DND-41 (cell line): Measurements from ENCODE around the gene TXNDC5.

Experiments used
- ATAC-seq: fragments of 200-7000 bp; cut with Tn5 transposase; 3 replicates; pipeline ENCODE4 v1.9.1; 2021; ENCODE audit warnings: low read depth; ENCODE audit not compliant: insufficient read depth
- DNase-seq: peaks from one replicate; pipeline ENCODE4 v3.0.0-alpha.2; 2020
- H2AFZ ChIP-seq: 2 replicates; pipeline ENCODE4 v1.6.0; 2012; ENCODE audit warnings: low read depth, low read length
- H3K27ac ChIP-seq: 2 replicates; pipeline ENCODE4 v1.5.1; 2012; ENCODE audit warnings: low read length, inconsistent platforms
- H3K27me3 ChIP-seq: fragments of 200-600 bp; sonication (generic); 2 replicates; pipeline ENCODE4 v1.6.0; 2012; ENCODE audit warnings: low read length, mild to moderate bottlenecking, inconsistent platforms; ENCODE audit not compliant: insufficient read depth, poor library complexity
- H3K36me3 ChIP-seq: 2 replicates; pipeline ENCODE4 v1.5.1; 2012; ENCODE audit warnings: low read length, inconsistent platforms; ENCODE audit not compliant: insufficient read depth
- H3K4me1 ChIP-seq: 2 replicates; pipeline ENCODE4 v1.5.1; 2012; ENCODE audit warnings: mild to moderate bottlenecking, low read length; ENCODE audit not compliant: insufficient read depth
- H3K4me2 ChIP-seq: 2 replicates; pipeline ENCODE4 v1.6.0; 2012; ENCODE audit warnings: mild to moderate bottlenecking, moderate library complexity, low read length, inconsistent platforms; ENCODE audit not compliant: insufficient read depth
- H3K4me3 ChIP-seq, 2 experiments: fragments of 200-600 bp in 1 of 2; shearing (Covaris generic) in 1 of 2; 2 replicates each; pipeline ENCODE4 v1.5.1; 2012 to 2016; ENCODE audit warnings: inconsistent platforms in 2 of 2, low read length in 2 of 2, mild to moderate bottlenecking in 2 of 2, low read depth in 1 of 2, moderate library complexity in 1 of 2
- H3K79me2 ChIP-seq: 2 replicates; pipeline ENCODE4 v1.6.0; 2012; ENCODE audit warnings: low read length, inconsistent platforms; ENCODE audit not compliant: insufficient read depth
- H3K9ac ChIP-seq: 2 replicates; pipeline ENCODE4 v1.6.0; 2012; ENCODE audit warnings: low read depth, mild to moderate bottlenecking, inconsistent platforms, low read length, moderate library complexity
- H3K9me3 ChIP-seq: 2 replicates; pipeline ENCODE4 v1.5.1; 2012; ENCODE audit warnings: low read length, moderate library complexity, mild to moderate bottlenecking, inconsistent platforms; ENCODE audit not compliant: insufficient read depth, severe bottlenecking
- H4K20me1 ChIP-seq: 2 replicates; pipeline ENCODE4 v1.6.0; 2012; ENCODE audit warnings: low read length; ENCODE audit not compliant: insufficient read depth
- EZH2 ChIP-seq: IDR thresholded peaks from 3 replicates; pipeline ENCODE4 v1.6.1; 2012; ENCODE audit warnings: borderline replicate concordance, low read depth, mild to moderate bottlenecking, moderate library complexity, low read length, inconsistent platforms; ENCODE audit not compliant: severe bottlenecking
- TF ChIP-seq, protein P1 (sequence below): IDR thresholded peaks from 2 replicates; pipeline ENCODE4 v1.5.1; 2012; ENCODE audit warnings: borderline replicate concordance, low read length, moderate library complexity, mild to moderate bottlenecking; ENCODE audit not compliant: poor library complexity, severe bottlenecking; ENCODE audit errors: extremely low read depth

The TXNDC5 gene

DNA sequence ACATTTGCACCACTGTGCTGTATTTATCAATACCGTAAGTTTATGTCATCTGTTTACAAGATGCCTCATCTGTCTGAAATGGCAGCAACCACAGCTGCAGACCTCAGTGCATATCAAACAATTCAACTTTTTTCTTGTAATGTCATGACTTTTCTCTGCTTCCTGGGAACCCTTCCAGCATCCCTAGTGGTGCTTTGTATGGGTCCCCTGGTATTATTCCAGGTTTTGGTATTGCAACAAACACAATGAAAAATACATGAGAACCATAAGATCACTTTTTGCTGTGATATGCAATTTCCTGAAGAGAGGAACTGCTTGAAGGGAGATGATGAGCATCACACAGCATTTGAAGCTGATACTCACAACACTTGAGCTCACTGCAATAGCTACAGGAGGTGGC is 12.0 kb upstream of the TXNDC5 start:
- no peak for DNase-seq
- TF ChIP-seq, protein P1, sequence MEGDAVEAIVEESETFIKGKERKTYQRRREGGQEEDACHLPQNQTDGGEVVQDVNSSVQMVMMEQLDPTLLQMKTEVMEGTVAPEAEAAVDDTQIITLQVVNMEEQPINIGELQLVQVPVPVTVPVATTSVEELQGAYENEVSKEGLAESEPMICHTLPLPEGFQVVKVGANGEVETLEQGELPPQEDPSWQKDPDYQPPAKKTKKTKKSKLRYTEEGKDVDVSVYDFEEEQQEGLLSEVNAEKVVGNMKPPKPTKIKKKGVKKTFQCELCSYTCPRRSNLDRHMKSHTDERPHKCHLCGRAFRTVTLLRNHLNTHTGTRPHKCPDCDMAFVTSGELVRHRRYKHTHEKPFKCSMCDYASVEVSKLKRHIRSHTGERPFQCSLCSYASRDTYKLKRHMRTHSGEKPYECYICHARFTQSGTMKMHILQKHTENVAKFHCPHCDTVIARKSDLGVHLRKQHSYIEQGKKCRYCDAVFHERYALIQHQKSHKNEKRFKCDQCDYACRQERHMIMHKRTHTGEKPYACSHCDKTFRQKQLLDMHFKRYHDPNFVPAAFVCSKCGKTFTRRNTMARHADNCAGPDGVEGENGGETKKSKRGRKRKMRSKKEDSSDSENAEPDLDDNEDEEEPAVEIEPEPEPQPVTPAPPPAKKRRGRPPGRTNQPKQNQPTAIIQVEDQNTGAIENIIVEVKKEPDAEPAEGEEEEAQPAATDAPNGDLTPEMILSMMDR, result no peak
- no peak for TF ChIP-seq EZH2
- H3K27me3 ChIP-seq, result no peaks in the 10 kb centered on the region
- no peak overlapping the region for H3K9ac ChIP-seq
- H3K36me3 ChIP-seq, result no peaks in the 10 kb centered on the region
- H3K4me2 ChIP-seq, result no peak overlapping the region
- H2AFZ ChIP-seq, result no peak overlapping the region
- no peaks in the 10 kb centered on the region for H4K20me1 ChIP-seq
- ATAC-seq, result no peak
- H3K9me3 ChIP-seq, result peaks cover 7% of the 10 kb centered on the region
- H3K4me3 ChIP-seq, result no peak overlapping the region
- no peaks in the 10 kb centered on the region for H3K4me1 ChIP-seq
- H3K79me2 ChIP-seq, result no peaks in the 10 kb centered on the region
- no peak overlapping the region for H3K27ac ChIP-seq

GRCh38 chr6:7921632-7922092 is 11.1 kb upstream of the TXNDC5 start:
- Histone ChIP-seq H3K9ac (no peak overlapping the region), H3K79me2 (no peaks in the 10 kb centered on the region), H3K4me2 (no peak overlapping the region), H2AFZ (no peak overlapping the region), H3K36me3 (no peaks in the 10 kb centered on the region), H4K20me1 (no peaks in the 10 kb centered on the region), H3K4me3 (no peak overlapping the region), H3K4me1 (no peaks in the 10 kb centered on the region), H3K27me3 (no peaks in the 10 kb centered on the region), H3K9me3 (peaks cover 7% of the 10 kb centered on the region), H3K27ac (no peak overlapping the region)
- no peak for TF ChIP-seq EZH2
- TF ChIP-seq, protein P1, result no peak
- no peak for DNase-seq
- no peak for ATAC-seq

DNA sequence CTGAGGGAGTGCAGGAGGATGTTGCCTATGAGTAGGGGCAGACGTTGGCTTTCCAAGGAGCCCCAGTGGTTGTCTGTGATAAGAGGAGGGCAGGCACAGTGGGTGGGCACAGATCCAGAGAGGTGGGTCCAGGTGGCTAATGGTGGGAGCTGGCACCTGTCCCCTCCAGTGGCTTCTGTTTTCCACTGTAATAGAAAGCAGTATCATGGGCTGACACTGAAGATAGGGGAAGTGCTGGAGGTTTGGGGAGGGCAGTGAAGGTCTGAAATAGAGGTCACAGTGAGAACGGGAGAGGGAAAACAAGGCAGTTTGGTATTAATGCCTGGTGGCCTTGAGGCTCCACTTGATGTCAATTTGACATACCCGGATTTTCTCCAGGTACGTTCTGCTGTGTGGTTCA is 10.5 kb upstream of the TXNDC5 start:
- no peaks in the 10 kb centered on the region for H4K20me1 ChIP-seq
- no peak overlapping the region for H3K27ac ChIP-seq
- TF ChIP-seq, protein P1, result no peak
- H3K4me1 ChIP-seq, result no peaks in the 10 kb centered on the region
- no peak for ATAC-seq
- no peaks in the 10 kb centered on the region for H3K27me3 ChIP-seq
- no peak overlapping the region for H3K9ac ChIP-seq
- H3K4me2 ChIP-seq, result no peak overlapping the region
- H2AFZ ChIP-seq, result no peak overlapping the region
- H3K79me2 ChIP-seq, result no peaks in the 10 kb centered on the region
- H3K4me3 ChIP-seq, result no peak overlapping the region
- H3K9me3 ChIP-seq, result peaks cover 6% of the 10 kb centered on the region
- no peak for DNase-seq
- H3K36me3 ChIP-seq, result no peaks in the 10 kb centered on the region

GRCh38 chr6:7920425-7920824 is 9.8 kb upstream of the TXNDC5 start:
- no peak overlapping the region for H3K27ac ChIP-seq
- H3K9ac ChIP-seq, result no peak overlapping the region
- no peak overlapping the region for H2AFZ ChIP-seq
- no peaks in the 10 kb centered on the region for H3K9me3 ChIP-seq
- TF ChIP-seq, protein P1, result no peak
- TF ChIP-seq EZH2, result no peak
- H3K27me3 ChIP-seq, result no peaks in the 10 kb centered on the region
- no peak for ATAC-seq
- no peaks in the 10 kb centered on the region for H3K36me3 ChIP-seq
- H3K4me1 ChIP-seq, result no peaks in the 10 kb centered on the region
- H3K79me2 ChIP-seq, result no peaks in the 10 kb centered on the region
- no peaks in the 10 kb centered on the region for H4K20me1 ChIP-seq
- no peak overlapping the region for H3K4me3 ChIP-seq
- H3K4me2 ChIP-seq, result no peak overlapping the region
- no peak for DNase-seq
